GM21529 (cell line): ENCODE results near the gene TBC1D9.

Experiments
- ATAC-seq: cut with Tn5 transposase; IDR thresholded peaks from one replicate; pipeline ENCODE4 v1.9.1; 2021; ENCODE audit not compliant: unreplicated experiment

The TBC1D9 gene

DNA sequence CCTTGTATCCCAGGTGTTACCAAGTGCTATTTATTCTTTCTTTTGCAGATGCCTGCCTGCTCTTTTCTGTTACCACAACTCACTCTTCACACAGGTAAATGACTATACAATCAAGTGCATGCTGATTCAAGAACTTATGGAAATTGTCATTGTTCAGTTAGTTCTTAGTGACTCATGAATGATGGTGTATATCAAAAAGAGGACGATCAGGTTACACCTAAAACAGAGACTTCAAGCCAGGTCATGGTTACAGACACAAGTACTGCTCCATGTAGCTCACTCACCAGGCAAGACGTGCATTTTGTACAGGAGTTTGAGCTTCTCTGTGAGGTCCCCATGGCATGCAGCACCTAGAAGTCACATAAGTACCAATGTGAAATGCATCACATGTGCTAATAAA lies 128.2 kb downstream of the TBC1D9 start:
- ATAC-seq: no peak

GRCh38 chr4:140626661-140627376 lies 129.4 kb downstream of the TBC1D9 start:
- ATAC-seq: no peak

GRCh38 chr4:140622333-140622958 lies 133.7 kb downstream of the TBC1D9 start:
- ATAC-seq: no peak

GRCh38 chr4:140621161-140621560 lies 135.0 kb downstream of the TBC1D9 start:
- no peak for ATAC-seq

DNA sequence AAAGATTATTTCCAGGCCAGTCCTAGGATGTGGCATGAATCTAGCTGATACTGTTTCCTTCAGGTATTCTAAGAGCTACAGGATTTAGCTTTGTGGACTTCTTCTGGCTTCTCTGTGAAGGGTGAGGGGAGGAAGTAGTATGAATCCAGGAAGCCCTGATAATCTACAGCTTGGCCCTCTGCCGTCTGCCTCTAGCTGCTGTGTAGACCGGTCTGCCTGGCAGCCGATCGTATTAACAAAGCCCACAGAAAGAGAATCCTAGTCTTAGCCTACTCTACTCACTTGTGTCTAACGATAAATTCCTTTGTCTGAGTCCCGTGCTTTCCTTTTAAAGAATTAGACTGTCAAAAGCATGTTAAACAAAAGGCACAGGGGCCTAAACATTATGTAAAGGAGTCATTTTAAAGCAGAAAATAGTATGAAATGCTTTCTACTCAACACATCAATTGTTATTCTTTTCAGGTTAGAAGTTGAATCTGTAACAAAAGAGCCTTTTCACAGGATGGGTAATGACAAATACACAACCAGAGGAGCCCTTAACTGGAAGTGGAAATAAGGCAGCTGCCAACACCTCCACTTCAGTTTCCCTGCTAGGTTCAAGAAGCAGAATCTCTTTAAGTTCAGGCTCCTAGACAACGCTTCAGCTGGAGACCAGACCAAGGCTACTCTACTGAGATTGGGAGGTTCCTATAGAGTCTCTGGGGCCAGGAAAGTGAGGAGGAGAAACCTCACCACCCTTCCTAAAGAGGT lies 138.5 kb downstream of the TBC1D9 start:
- ATAC-seq: no peak

DNA sequence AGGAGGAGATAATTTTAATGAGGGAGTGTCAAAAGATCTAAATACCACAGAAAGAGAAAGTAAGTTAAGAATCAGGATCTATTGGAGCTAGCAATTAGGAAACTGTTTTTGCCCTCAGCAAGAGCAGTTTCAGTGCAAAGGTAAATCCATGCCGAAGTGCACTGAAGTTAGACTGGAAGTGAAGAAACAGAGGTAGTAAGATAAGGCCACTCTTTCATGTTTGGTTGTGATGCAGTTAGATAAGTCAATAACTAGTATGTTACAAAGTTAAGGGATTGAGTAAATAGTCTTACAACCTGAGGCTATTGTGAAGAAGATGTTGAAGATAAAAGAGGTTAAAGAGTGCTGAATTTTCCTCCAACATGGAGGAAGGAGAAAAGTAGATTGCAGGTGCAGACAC lies 140.7 kb downstream of the TBC1D9 start:
- no peak for ATAC-seq

DNA sequence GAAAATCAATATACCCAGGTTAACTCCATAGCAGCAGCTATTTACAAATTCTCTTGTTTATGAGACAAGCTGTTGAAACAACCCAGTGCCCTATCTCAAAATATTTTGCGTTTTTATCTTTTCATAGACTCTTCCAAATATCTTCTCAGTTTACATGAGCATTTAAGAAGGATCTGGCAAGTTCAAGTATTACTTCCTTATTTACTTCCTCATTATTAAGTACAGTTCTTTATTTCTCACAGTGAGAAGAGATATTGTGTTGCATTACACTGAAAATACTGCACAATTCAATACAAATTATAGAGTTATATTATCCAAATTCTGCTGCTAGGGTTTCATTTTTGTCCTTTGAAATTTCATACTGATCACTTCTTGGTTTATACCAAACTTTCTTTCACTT lies 143.8 kb downstream of the TBC1D9 start:
- ATAC-seq: no peak

DNA sequence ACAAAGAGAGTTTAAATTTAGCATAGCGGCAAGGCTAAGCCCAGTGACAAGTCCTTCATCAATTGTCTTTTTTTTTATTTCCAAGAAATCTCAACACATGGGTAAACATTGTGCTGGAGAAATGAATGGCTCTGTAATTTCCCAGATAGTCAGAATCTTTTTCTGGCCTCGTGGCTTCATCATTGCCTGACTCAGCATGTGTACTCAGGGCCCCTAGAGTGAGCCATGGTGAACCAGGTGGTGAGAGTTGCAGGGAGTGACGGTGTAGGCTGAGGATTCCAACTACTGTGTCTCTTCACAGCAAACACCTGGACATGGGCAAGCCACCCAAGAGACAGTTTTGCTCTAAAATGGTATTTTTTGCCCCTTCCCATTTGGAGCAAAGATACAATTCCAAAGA lies 144.3 kb downstream of the TBC1D9 start:
- ATAC-seq: no peak

DNA sequence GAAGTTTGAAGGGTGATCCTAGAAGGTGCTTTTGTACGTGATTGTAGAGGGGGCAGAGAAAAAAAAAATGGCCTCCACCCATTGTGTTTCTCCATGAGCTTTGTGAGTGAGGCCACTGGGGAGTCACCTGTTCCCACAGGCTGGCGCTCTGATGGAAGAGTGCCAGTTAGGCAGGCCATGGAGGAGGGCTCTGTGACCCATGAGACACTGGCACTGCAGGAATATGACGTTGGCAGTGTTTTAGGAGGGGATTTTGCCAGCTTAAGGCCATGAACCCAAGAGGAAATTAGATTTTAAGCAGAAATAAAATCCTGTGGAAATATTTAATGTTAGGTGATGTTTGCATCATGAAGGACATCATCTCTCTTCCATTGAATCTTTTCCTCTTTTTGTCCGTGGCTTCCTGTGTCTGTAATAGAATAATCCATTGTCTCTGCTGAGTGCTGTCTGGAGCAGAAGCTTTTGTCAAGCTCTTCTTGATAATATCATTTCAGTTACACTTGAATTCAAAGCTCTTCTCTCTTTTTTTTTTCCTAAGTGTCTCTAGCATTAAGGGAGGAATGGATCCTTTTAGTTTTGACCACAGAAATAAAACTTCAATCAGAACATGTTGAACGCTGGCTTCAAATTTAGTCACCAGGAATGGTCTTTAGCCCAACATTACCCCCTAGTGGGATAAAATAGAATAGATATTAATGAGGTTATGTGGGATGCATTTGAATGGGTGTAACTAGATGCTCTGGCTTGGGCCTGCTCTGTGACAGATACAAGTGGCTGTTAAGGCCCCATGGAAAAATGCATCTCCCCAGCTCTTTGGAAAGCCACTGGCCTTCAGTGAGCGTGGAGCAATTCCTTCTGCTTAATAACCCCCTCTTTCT lies 146.4 kb downstream of the TBC1D9 start:
- peak; percentile 86 for ATAC-seq

DNA sequence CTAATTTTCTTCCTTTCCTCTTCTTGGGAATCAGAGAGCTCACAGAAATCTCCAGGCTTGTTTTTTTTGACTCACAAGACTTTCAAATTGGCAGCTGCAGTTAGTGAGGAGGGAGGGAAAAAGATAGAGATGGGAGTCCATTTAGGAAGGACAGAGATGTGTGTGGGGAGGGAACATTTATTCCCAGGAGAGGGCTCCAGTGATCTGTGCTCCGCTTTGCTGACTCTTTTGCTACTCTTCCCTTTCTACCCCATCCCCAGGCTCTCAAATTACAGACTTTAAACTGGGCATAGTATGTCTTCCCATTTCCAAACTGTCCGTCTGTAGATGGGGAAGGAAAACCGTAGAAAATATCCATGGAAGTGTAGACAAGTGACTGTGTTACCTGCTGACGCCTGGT lies 148.3 kb downstream of the TBC1D9 start:
- ATAC-seq: no peak

- no peak for ATAC-seq
Measured at GRCh38 chr4:140604544-140604943, 151.6 kb downstream of the TBC1D9 start.

DNA sequence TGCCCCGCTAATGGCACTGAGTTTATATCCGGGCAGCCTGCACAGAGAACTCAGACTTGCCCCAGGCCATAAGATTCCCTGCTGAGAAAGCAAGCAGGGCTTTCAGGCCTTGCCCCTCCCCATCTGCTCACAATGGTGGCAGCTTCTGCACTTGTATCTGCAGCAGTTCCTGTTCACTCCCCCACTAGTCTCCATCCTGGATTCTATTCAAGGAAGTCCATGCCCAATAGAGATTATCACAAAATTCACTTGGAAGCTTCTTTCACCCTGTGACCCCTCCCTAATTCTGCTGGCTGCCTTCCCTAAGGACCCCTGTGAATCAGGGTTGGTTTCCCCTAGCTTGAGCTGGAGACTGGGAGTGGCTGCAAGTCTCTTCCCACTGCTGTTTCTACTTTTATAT lies 152.9 kb downstream of the TBC1D9 start:
- ATAC-seq: no peak

- no peak for ATAC-seq
Measured at GRCh38 chr4:140602714-140603113, 153.5 kb downstream of the TBC1D9 start.

GRCh38 chr4:140600408-140600807 lies 155.8 kb downstream of the TBC1D9 start:
- no peak for ATAC-seq

GRCh38 chr4:140595065-140595464 lies 161.1 kb downstream of the TBC1D9 start:
- peak; percentile 64 for ATAC-seq

DNA sequence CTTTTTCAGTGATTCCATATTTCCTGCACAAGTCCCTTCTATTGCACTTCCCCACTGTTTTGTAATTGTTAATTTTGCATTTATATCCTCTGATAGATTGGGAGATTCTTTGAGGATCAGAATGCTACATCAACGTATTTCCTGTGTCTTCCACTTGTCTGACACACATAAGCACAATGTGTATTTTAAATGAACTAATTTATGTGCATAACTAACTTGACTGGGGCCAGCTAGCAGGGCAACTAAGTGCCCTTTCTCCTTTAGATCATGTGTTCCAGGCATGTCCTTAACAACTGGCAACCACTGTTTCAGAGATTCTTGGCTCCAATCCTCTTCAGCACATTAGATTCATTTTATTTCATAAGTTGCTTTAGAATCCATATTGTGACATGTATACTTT lies 171.7 kb downstream of the TBC1D9 start:
- no peak for ATAC-seq

GRCh38 chr4:140581078-140581477 lies 175.1 kb downstream of the TBC1D9 start:
- ATAC-seq: no peak

DNA sequence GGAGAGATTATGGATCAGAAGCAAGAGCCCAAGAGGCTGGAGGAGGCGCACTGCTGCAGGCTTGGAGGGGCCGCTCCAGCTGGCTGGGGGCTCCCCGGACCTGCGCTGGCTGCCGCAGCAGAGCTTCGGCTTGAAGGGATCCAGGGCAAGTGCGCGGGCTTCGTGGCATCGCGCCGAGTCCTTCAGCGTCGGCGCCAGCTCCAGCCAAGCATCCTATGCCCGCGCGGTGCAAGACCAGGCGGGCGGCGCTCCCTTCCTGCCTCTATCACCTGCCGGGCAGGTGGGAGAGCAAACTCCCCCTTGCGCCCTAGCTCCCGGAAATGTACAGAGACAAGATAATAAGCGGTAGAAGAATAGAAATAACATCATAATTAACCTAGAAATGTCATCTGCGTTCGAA lies 176.9 kb downstream of the TBC1D9 start:
- ATAC-seq: no peak

GRCh38 chr4:140575489-140575888 lies 180.7 kb downstream of the TBC1D9 start:
- ATAC-seq: no peak

DNA sequence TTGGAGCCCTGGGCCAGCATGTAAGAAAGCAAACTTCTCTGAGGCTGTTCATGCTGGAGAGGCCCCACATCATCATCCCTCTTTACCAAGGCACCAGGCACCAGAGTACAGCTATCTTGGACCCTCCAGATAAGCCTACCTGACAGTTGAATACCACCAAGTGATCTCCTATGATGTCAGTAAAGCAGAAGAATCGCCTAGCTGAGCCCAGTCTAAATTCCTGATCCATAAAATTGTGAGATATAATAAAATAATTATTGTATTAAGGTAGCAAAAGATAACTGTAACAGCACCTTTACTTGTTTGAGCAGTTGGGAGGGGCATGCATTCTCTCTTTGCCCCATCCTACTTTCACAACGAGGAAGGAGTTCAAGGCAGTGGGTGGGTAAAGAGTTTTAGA lies 184.6 kb downstream of the TBC1D9 start:
- ATAC-seq: no peak
